GM23338 (cell line): ENCODE data around the gene TNFRSF19. TPM values are rescaled to one million over a fixed set of nuclear protein-coding genes. Genes with fewer than 3 reads are reported as not detected.

Experiments used
- ATAC-seq: fragments of 200-7000 bp; cut with Tn5 transposase; 3 replicates; pipeline ENCODE4 v1.9.1; 2020
- DNase-seq: peaks from one replicate; pipeline ENCODE4 v3.0.0-alpha.2; 2015; ENCODE audit warnings: low spot score
- H2AFZ ChIP-seq: fragments of 200-600 bp; sonication (generic); 2 replicates; pipeline ENCODE4 v1.8.0; 2016; ENCODE audit warnings: antibody characterized with exemption, mild to moderate bottlenecking, moderate library complexity
- H3F3A ChIP-seq: fragments of 200-600 bp; sonication (generic); replicated peaks from 2 replicates; pipeline ENCODE4 v1.8.0; 2017; ENCODE audit warnings: antibody characterized with exemption, mixed run types, low read depth
- H3K27ac ChIP-seq: fragments of 200-600 bp; sonication (generic); 2 replicates; pipeline ENCODE4 v1.6.1; 2016; ENCODE audit warnings: low read depth
- H3K27me3 ChIP-seq: fragments of 200-600 bp; sonication (generic); 2 replicates; pipeline ENCODE4 v1.8.0; 2016; ENCODE audit warnings: mild to moderate bottlenecking, mixed run types, moderate library complexity; ENCODE audit not compliant: insufficient read depth
- H3K36me3 ChIP-seq: fragments of 200-600 bp; sonication (generic); 2 replicates; pipeline ENCODE4 v1.8.0; 2016; ENCODE audit warnings: mild to moderate bottlenecking; ENCODE audit not compliant: insufficient read depth
- H3K4me1 ChIP-seq: fragments of 200-600 bp; sonication (generic); 2 replicates; pipeline ENCODE4 v1.8.0; 2016; ENCODE audit warnings: mild to moderate bottlenecking, moderate library complexity; ENCODE audit not compliant: insufficient read depth
- H3K4me2 ChIP-seq: fragments of 200-600 bp; sonication (generic); 2 replicates; pipeline ENCODE4 v1.7.1; 2017; ENCODE audit warnings: mixed run types
- H3K4me3 ChIP-seq: fragments of 200-600 bp; sonication (generic); 2 replicates; pipeline ENCODE4 v1.6.1; 2016; ENCODE audit warnings: mixed run types
- H3K79me2 ChIP-seq: fragments of 200-600 bp; sonication (generic); replicated peaks from 2 replicates; pipeline ENCODE4 v1.8.0; 2017; ENCODE audit warnings: mild to moderate bottlenecking; ENCODE audit not compliant: insufficient read depth
- H3K9me2 ChIP-seq: fragments of 200-600 bp; sonication (generic); 2 replicates; pipeline ENCODE4 v1.8.0; 2017; ENCODE audit not compliant: insufficient read depth
- H4K20me1 ChIP-seq: fragments of 200-600 bp; sonication (generic); replicated peaks from 2 replicates; pipeline ENCODE4 v1.8.0; 2017; ENCODE audit warnings: mild to moderate bottlenecking; ENCODE audit not compliant: insufficient read depth
- H3K27ac Mint-ChIP-seq: 2 replicates; pipeline ENCODE4 v1.8.0; 2020; ENCODE audit warnings: inconsistent platforms, mild to moderate bottlenecking, moderate library complexity, mixed read lengths
- H3K27me3 Mint-ChIP-seq: 3 replicates; pipeline ENCODE4 v1.8.0; 2022; ENCODE audit warnings: low read depth, mild to moderate bottlenecking, moderate library complexity, mixed read lengths, inconsistent platforms; ENCODE audit not compliant: insufficient read depth, poor library complexity
- H3K36me3 Mint-ChIP-seq: 3 replicates; pipeline ENCODE4 v1.8.0; 2021; ENCODE audit warnings: low read depth, mild to moderate bottlenecking, inconsistent platforms, moderate library complexity, mixed read lengths
- H3K4me1 Mint-ChIP-seq: 3 replicates; pipeline ENCODE4 v1.8.0; 2020; ENCODE audit warnings: mild to moderate bottlenecking, inconsistent platforms, mixed read lengths
- H3K4me3 Mint-ChIP-seq: 3 replicates; pipeline ENCODE4 v1.8.0; 2021; ENCODE audit warnings: moderate library complexity, mild to moderate bottlenecking, inconsistent platforms, mixed read lengths
- H3K9me3 Mint-ChIP-seq: 3 replicates; pipeline ENCODE4 v1.8.0; 2020; ENCODE audit warnings: moderate library complexity, mild to moderate bottlenecking, inconsistent platforms, mixed read lengths
- CREB1 ChIP-seq: fragments of 250-450 bp; sonication (Bioruptor Pico); IDR thresholded peaks from 2 replicates; pipeline ENCODE4 v1.5.0; 2020; ENCODE audit warnings: low read depth, mild to moderate bottlenecking, moderate library complexity
- EZH2 ChIP-seq: fragments of 200-600 bp; sonication (generic); IDR thresholded peaks from one replicate; pipeline ENCODE4 v1.8.0; 2017; ENCODE audit warnings: antibody characterized with exemption, mild to moderate bottlenecking, low read depth; ENCODE audit not compliant: unreplicated experiment
- EZH2phosphoT487 ChIP-seq: fragments of 200-600 bp; sonication (generic); IDR thresholded peaks from one replicate; pipeline ENCODE4 v1.8.1; 2018; ENCODE audit warnings: antibody characterized with exemption; ENCODE audit not compliant: unreplicated experiment
- JUNB ChIP-seq: IDR thresholded peaks from one replicate; pipeline ENCODE4 v1.6.1; 2016; ENCODE audit warnings: antibody characterized with exemption; ENCODE audit not compliant: unreplicated experiment
- NANOG ChIP-seq: IDR thresholded peaks from 2 replicates; pipeline ENCODE4 v1.6.1; 2016; ENCODE audit warnings: antibody characterized with exemption, borderline replicate concordance
- POLR2AphosphoS5 ChIP-seq: IDR thresholded peaks from 2 replicates; pipeline ENCODE4 v1.6.1; 2016; ENCODE audit warnings: antibody characterized with exemption, low read depth
- REST ChIP-seq: IDR thresholded peaks from one replicate; pipeline ENCODE4 v1.6.1; 2018; ENCODE audit warnings: antibody characterized with exemption; ENCODE audit not compliant: unreplicated experiment
- STAT1 ChIP-seq: IDR thresholded peaks from one replicate; pipeline ENCODE4 v1.6.1; 2016; ENCODE audit warnings: antibody characterized with exemption; ENCODE audit not compliant: unreplicated experiment
- ZNF114 ChIP-seq: fragments of 250-450 bp; sonication (Bioruptor Pico); IDR thresholded peaks from 2 replicates; pipeline ENCODE4 v1.5.0; 2020; ENCODE audit warnings: mild to moderate bottlenecking, moderate library complexity
- ZNF331 ChIP-seq: fragments of 250-450 bp; sonication (Bioruptor Pico); IDR thresholded peaks from 2 replicates; pipeline ENCODE4 v1.5.0; 2020; ENCODE audit warnings: low read depth, mild to moderate bottlenecking, moderate library complexity
- ZNF462 ChIP-seq: fragments of 250-450 bp; sonication (Bioruptor Pico); IDR thresholded peaks from 2 replicates; pipeline ENCODE4 v1.5.0; 2020; ENCODE audit warnings: mild to moderate bottlenecking, moderate library complexity
- polyA plus RNA-seq: library from polyadenylated mRNA; unstranded; fragments of >200 nt; fragmentation: Nextera tagmentation; extraction: Ambion mirVana; gene quantifications from 2 replicates; pipeline ENCODE4 v1.2.1, GENCODE V29; 2016
- total RNA-seq: library from RNA; depleted of rRNA; stranded (reverse); fragments of >200 nt; shearing (Covaris generic); gene quantifications from 2 replicates; pipeline ENCODE4 v1.2.3, GENCODE V29; 2014
- TF ChIP-seq, protein P1 (sequence below): IDR thresholded peaks from 2 replicates; pipeline ENCODE4 v1.6.1; 2016; ENCODE audit warnings: antibody characterized with exemption
- TF ChIP-seq, protein P2 (sequence below), 2 experiments: fragments of 200-600 bp in 1 of 2; sonication (generic) in 1 of 2; conservative IDR thresholded peaks; 2 replicates each; pipeline versions ENCODE4 v1.5.1 to v1.6.1; 2016 to 2017; ENCODE audit warnings: antibody characterized with exemption in 2 of 2, low read depth in 2 of 2, mild to moderate bottlenecking in 2 of 2, moderate library complexity in 1 of 2

Gene TNFRSF19
- total and polyA plus RNA-seq, 2 experiments from 2014 or later = 0.21 to 0.35 TPM

DNA sequence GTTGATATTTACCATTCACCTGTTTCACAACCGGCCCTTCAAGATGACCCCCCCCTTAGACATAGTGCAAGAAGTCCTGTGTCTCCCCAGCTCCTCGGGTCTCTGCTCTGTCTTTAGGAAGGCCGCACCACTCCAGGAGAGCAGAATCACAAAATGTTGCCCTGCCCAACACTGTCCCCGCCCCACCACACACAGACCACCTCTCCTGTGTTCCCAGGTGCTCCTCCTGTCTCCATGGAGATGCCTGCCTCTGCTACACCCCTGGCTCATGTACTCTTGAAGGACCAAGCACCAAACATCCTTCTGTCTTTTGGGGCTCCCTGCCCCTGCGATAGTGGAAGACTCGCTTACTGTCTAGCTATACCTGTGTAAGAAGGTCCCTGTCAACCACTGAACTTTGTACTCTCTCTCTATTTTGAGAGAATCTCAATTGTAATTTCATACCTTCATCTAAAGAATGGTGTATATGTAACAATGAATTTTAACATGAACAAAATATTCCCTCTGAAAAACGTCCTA is 9.6 kb upstream of the TNFRSF19 start:
- no peaks in the 10 kb centered on the region for H3K27me3 ChIP-seq
- ATAC-seq (no peak), DNase-seq (no peak)
- no peak overlapping the region for H3K4me3 ChIP-seq
- H3K36me3 Mint-ChIP-seq = no peaks in the 10 kb centered on the region
- H3K9me2 ChIP-seq = no peaks in the 10 kb centered on the region
- no peak for TF ChIP-seq ZNF462 (CRISPR knock-in tag)
- no peak for TF ChIP-seq POLR2AphosphoS5
- no peak for TF ChIP-seq ZNF114
- no peak for TF ChIP-seq NANOG
- TF ChIP-seq, protein P1, sequence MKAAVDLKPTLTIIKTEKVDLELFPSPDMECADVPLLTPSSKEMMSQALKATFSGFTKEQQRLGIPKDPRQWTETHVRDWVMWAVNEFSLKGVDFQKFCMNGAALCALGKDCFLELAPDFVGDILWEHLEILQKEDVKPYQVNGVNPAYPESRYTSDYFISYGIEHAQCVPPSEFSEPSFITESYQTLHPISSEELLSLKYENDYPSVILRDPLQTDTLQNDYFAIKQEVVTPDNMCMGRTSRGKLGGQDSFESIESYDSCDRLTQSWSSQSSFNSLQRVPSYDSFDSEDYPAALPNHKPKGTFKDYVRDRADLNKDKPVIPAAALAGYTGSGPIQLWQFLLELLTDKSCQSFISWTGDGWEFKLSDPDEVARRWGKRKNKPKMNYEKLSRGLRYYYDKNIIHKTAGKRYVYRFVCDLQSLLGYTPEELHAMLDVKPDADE = no peak
- no peak for TF ChIP-seq ZNF331 (CRISPR knock-in tag)
- no peak for TF ChIP-seq STAT1
- TF ChIP-seq JUNB = no peak
- no peak for TF ChIP-seq EZH2
- TF ChIP-seq, protein P2, sequence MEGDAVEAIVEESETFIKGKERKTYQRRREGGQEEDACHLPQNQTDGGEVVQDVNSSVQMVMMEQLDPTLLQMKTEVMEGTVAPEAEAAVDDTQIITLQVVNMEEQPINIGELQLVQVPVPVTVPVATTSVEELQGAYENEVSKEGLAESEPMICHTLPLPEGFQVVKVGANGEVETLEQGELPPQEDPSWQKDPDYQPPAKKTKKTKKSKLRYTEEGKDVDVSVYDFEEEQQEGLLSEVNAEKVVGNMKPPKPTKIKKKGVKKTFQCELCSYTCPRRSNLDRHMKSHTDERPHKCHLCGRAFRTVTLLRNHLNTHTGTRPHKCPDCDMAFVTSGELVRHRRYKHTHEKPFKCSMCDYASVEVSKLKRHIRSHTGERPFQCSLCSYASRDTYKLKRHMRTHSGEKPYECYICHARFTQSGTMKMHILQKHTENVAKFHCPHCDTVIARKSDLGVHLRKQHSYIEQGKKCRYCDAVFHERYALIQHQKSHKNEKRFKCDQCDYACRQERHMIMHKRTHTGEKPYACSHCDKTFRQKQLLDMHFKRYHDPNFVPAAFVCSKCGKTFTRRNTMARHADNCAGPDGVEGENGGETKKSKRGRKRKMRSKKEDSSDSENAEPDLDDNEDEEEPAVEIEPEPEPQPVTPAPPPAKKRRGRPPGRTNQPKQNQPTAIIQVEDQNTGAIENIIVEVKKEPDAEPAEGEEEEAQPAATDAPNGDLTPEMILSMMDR (conservative IDR thresholded peaks at IDR 0.05; ENCODE audit: low read depth in 2 of 2) = no peak
- TF ChIP-seq REST = no peak
- TF ChIP-seq CREB1 (CRISPR knock-in tag) = no peak
- TF ChIP-seq EZH2phosphoT487 = no peak
- H3K4me3 Mint-ChIP-seq = no peak overlapping the region
- no peaks in the 10 kb centered on the region for H3K9me3 Mint-ChIP-seq
- H3F3A ChIP-seq = 0 out of 2 replicates have a peak, but pooled peaks cover 3% of the 10 kb centered on the region
- no peaks in the 10 kb centered on the region for H3K36me3 ChIP-seq
- no peak overlapping the region for H2AFZ ChIP-seq
- no peak overlapping the region for H3K27ac Mint-ChIP-seq
- H4K20me1 ChIP-seq = no peaks in the 10 kb centered on the region
- H3K27me3 Mint-ChIP-seq = peaks cover 2% of the 10 kb centered on the region
- no peak overlapping the region for H3K27ac ChIP-seq
- no peaks in the 10 kb centered on the region for H3K4me1 Mint-ChIP-seq
- no peaks in the 10 kb centered on the region for H3K79me2 ChIP-seq
- no peaks in the 10 kb centered on the region for H3K4me1 ChIP-seq
- H3K4me2 ChIP-seq = no peak overlapping the region
